ENCODE data around the gene C4B.
"Not testable (repeated sequence)": the region's sequence is repeated elsewhere in the genome, so short reads cannot be mapped to it uniquely, and the experiment has no call there.

DNA sequence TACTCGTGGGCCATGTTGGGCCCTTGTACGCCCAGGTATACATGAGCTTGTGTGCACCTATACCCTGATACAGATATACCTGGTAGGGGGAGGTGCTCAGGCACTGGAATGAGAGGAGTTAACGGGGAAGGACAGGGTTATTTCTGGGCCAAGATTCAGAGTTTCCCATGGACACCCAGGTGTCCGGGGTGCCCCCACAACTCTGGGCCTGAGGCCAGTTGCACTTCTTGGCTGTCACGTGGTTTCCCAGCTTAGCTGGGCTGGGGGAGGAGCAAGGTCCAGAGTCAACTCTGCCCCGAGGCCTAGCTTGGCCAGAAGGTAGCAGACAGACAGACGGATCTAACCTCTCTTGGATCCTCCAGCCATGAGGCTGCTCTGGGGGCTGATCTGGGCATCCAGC lies 32.9 kb upstream of the C4B start, which contains the start of gene C4A:
- TF ChIP-seq, protein P1, sequence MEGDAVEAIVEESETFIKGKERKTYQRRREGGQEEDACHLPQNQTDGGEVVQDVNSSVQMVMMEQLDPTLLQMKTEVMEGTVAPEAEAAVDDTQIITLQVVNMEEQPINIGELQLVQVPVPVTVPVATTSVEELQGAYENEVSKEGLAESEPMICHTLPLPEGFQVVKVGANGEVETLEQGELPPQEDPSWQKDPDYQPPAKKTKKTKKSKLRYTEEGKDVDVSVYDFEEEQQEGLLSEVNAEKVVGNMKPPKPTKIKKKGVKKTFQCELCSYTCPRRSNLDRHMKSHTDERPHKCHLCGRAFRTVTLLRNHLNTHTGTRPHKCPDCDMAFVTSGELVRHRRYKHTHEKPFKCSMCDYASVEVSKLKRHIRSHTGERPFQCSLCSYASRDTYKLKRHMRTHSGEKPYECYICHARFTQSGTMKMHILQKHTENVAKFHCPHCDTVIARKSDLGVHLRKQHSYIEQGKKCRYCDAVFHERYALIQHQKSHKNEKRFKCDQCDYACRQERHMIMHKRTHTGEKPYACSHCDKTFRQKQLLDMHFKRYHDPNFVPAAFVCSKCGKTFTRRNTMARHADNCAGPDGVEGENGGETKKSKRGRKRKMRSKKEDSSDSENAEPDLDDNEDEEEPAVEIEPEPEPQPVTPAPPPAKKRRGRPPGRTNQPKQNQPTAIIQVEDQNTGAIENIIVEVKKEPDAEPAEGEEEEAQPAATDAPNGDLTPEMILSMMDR (IDR thresholded peaks at IDR 0.05) = not testable (repeated sequence)
- TF ChIP-seq POLR2A (IDR thresholded peaks at IDR 0.05) = not testable (repeated sequence)
